NT2/D1 (cell line): ENCODE measurements around the gene FOXP2.

Experiments
- SUZ12 ChIP-seq: IDR thresholded peaks from 2 replicates; pipeline ENCODE4 v1.6.1; 2011; ENCODE audit not compliant: insufficient read length, insufficient read depth; ENCODE audit errors: extremely low read depth
- YY1 ChIP-seq: IDR thresholded peaks from 2 replicates; pipeline ENCODE4 v1.6.1; 2011; ENCODE audit not compliant: insufficient read length, insufficient read depth

GRCh38 chr7:114630201-114630990, 215.8 kb downstream of the FOXP2 start:
- no peak for TF ChIP-seq SUZ12
- TF ChIP-seq YY1, result no peak
